Skeletal muscle cell (primary cell): Measurements from ENCODE around the gene WNT11.

ENCODE experiments used
- DNase-seq: peaks from one replicate; pipeline ENCODE4 v3.0.0-alpha.2; 2010; ENCODE audit warnings: low read depth
- H3K4me3 ChIP-seq: 2 replicates; pipeline ENCODE4 v1.5.1; 2011; ENCODE audit warnings: low read depth, mild to moderate bottlenecking, control low read depth, low read length, moderate library complexity

The WNT11 gene

GRCh38 chr11:76239483-76240160 lies 33.3 kb upstream of the WNT11 start:
- no peak for DNase-seq
- no peak overlapping the region for H3K4me3 ChIP-seq

DNA sequence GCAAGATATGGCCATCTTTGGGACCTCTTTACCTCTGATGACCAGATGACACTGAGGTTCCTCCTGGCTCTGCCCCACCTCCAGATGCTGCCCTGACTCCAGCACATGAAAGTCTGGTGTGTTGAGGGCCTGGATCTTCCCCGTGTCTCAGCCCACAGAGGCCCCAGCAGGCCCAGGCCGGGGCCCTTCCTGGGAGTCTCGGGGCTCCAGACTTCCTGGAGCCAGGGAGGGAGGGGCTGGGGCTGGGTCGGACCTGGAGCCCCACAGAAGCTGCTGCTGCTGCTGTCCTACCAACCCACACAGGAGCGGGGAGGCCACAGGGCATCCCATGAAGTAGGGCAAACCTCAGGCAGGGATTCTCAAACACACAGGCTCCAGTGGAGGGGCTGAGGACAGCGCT lies 32.2 kb upstream of the WNT11 start:
- DNase-seq, result no peak
- no peak overlapping the region for H3K4me3 ChIP-seq

GRCh38 chr11:76237914-76238313 lies 31.6 kb upstream of the WNT11 start:
- no peak overlapping the region for H3K4me3 ChIP-seq
- DNase-seq, result no peak

GRCh38 chr11:76237000-76237649 lies 30.8 kb upstream of the WNT11 start:
- H3K4me3 ChIP-seq, result no peak overlapping the region
- no peak for DNase-seq

GRCh38 chr11:76236092-76236999 lies 30.0 kb upstream of the WNT11 start:
- DNase-seq, result no peak
- H3K4me3 ChIP-seq, result peak overlapping the region; percentile 94

DNA sequence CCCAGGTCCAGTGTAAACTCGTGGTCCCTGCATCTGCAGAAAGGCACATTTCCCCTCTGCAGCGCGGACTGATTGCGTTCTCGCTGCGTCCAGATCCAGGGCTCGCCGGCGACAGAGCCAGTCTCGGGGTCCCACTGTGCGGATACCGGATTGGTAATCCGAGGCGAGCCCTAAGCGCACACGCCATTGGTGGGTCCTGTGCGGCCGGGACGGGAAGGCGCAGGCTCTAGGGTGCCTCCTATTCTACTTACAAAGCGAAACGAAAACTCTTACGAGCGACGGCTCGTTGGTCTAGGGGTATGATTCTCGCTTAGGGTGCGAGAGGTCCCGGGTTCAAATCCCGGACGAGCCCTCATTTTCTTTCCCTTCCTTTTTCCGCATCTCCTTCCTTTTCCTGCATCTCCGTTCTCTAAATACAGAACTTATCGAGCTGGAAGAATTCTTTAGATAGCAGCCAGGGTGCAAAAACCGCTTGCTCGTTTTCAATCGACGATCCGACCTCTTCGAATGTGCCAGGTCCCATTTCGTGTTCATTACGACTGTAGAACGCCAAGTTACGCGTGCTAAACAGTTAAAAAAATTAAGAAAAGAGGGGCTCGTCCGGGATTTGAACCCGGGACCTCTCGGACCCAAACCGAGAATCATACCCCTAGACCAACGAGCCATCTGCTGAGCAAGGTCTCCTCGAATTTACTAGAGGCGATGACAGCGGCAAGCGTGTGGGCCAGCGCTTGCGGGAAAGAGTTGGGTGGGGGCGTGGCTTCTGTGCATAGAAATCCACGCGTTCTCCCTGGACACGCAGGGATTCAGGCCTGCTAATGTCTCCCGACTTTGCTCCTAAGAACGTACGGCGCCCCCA lies 29.2 kb upstream of the WNT11 start:
- DNase-seq, result peak; percentile 67
- H3K4me3 ChIP-seq, result peak overlapping the region; percentile 94

- peak overlapping the region; percentile 94 for H3K4me3 ChIP-seq
- no peak for DNase-seq
Measured at GRCh38 chr11:76234416-76235232, 28.3 kb upstream of the WNT11 start.

DNA sequence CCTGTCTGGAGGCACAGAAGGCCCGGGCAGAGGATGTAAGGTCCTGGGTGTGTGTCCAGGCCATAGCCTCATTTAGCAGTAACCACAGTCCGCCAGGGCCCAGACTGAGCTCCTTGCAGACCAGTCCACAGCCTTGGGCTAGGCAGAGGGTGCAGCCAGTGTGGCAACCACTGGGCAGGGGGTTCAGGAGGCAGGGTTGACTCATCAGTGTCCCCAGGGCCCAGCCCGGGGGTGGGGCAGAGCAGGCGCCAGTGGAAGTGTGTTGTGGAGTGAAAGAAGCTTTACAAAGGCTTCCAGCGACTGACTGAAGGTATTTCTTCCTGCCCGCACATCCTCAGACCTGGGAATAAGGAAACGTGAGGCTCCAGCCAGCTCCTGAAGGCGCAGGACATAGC lies 27.7 kb upstream of the WNT11 start:
- H3K4me3 ChIP-seq, result peak overlapping the region; percentile 94
- DNase-seq, result no peak

DNA sequence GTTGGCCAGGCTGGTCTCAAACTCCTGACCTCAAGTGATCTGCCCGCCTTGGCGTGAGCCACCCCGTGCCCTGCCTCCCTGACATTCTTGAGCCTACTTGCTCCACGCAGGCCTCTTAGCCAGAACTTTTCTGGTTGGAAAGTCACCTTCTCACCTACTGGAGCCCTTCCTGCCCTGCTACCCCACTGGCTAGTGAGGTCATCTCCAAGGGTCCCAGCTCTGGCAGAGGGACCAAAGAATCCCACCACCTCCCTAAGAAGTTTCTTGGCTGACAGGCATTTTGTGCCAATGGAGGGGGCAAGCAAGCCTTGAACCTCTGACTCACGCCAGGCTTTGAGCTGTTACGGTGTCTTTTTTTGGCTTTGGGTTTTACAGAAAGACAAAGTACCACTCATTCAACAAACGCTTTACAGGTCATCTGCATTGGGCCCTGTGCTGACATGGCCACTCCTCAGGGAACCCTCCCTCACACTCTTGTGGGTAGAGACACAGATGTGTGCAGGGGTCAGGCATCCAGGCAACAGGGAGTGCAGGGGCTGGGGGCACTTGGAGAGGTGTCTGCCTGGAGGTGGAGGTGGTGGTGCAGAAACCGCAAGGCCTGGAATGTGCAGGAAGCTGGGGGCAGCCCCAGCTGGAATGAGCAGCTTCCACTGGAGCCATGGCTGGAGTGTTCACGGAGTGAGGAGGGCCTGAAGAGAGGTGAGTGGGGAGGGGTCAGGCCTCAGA lies 27.1 kb upstream of the WNT11 start:
- no peak overlapping the region for H3K4me3 ChIP-seq
- no peak for DNase-seq

GRCh38 chr11:76232026-76232665 lies 25.8 kb upstream of the WNT11 start:
- DNase-seq, result no peak
- H3K4me3 ChIP-seq, result no peak overlapping the region

GRCh38 chr11:76231121-76231738 lies 24.9 kb upstream of the WNT11 start:
- H3K4me3 ChIP-seq, result no peak overlapping the region
- DNase-seq, result no peak

GRCh38 chr11:76230392-76230791 lies 24.1 kb upstream of the WNT11 start:
- no peak overlapping the region for H3K4me3 ChIP-seq
- DNase-seq, result no peak

DNA sequence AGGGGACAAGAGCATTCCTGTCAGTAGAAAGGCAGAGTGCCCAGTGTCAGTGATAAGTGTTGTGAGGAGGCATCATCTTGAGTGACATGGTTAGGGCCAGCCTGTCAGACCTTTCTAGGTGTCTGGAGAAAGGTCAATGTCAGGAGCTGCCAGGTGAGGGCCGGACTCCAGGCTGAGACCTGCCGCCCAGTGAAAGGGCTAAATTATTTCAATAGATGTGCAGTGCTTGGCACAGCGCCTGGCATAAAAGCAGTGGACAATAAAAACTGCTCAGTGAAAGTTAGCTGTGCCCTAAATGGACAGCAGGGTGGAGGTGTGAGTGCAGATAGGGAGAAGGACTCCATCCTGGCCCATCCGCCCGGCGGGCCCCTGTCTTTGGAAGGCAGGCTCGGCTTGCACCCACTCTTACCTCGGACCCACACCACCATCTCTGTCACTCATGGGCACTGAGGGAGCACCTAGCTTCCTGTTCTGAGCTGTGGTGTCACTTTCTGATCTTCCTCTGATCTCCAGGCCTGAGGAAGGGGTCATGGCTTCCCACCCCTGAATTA lies 23.5 kb upstream of the WNT11 start:
- no peak overlapping the region for H3K4me3 ChIP-seq
- no peak for DNase-seq

DNA sequence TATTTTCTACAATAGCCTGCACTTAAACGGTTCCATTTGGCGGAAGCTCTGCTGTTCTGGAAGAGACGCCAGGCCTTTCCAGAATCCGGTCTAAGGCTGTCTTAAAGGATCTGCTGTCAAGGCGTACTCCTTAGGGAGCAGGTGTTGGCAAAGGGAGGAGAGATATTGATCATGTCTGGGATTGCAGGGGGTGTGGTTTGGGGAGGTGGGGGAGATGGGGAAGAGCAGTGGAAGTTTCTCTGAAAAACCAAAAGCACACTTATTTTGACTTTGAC lies 22.5 kb upstream of the WNT11 start:
- H3K4me3 ChIP-seq, result no peak overlapping the region
- DNase-seq, result no peak

GRCh38 chr11:76228071-76228874 lies 22.0 kb upstream of the WNT11 start:
- H3K4me3 ChIP-seq, result no peak overlapping the region
- no peak for DNase-seq

- H3K4me3 ChIP-seq, result no peak overlapping the region
- DNase-seq, result no peak
Measured at GRCh38 chr11:76226626-76227025, 20.3 kb upstream of the WNT11 start.
